Measurements from ENCODE around the gene CSH1.
"Not testable (repeated sequence)": the region's sequence is repeated elsewhere in the genome, so short reads cannot be mapped to it uniquely, and the experiment has no call there.

CSH1 gene

GRCh38 chr17:63881935-63882601 is 14.3 kb downstream of the CSH1 start, which contains the start of gene GH2:
GH2 (minus strand) TSS chr17:63881944; CDS start chr17:63881801, 143 bp downstream.
- Histone ChIP-seq H3K36me3 (ENCODE audit: control insufficient read depth, insufficient read depth, low read length) (no peaks in the 10 kb centered on the region), H3K4me2 (ENCODE audit: low read length) (no peak within 1 kb of the TSS), H3K4me3 (ENCODE audit: low read depth, low read length) (no peak within 1 kb of the TSS), H3K27ac (no peak within 1 kb of the TSS), H3K9ac (no peak within 1 kb of the TSS), H2AFZ (peak within 1 kb of the TSS; percentile 47), H3K27me3 (ENCODE audit: control insufficient read depth, insufficient read depth, low read length) (no peaks in the 10 kb centered on the region), H3K9me3 (ENCODE audit: control insufficient read depth, low read length) (no peaks in the 10 kb centered on the region), H3K79me2 (no peaks in the 10 kb centered on the region), H3K4me1 (no peaks in the 10 kb centered on the region)
- peak; percentile 54 for TF ChIP-seq CTCF (IDR thresholded peaks at IDR 0.05)

- H3K4me2 ChIP-seq (ENCODE audit: low read length); H3K4me1 ChIP-seq; H3K79me2 ChIP-seq; H3K27me3 ChIP-seq (ENCODE audit: control insufficient read depth, insufficient read depth, low read length); H3K4me3 ChIP-seq (ENCODE audit: low read depth, low read length); H3K27ac ChIP-seq; H3K36me3 ChIP-seq (ENCODE audit: control insufficient read depth, insufficient read depth, low read length); H3K9me3 ChIP-seq (ENCODE audit: control insufficient read depth, low read length); H3K9ac ChIP-seq: not testable (repeated sequence)
- peak overlapping the region; percentile 47 for H2AFZ ChIP-seq
Measured at GRCh38 chr17:63881337-63881736, 15.0 kb downstream of the CSH1 start.

- no peaks in the 10 kb centered on the region for H3K27me3 ChIP-seq (ENCODE audit: control insufficient read depth, insufficient read depth, low read length)
- no peaks in the 10 kb centered on the region for H3K9me3 ChIP-seq (ENCODE audit: control insufficient read depth, low read length)
- no peak overlapping the region for H3K27ac ChIP-seq
- no peaks in the 10 kb centered on the region for H3K36me3 ChIP-seq (ENCODE audit: control insufficient read depth, insufficient read depth, low read length)
- no peaks in the 10 kb centered on the region for H3K79me2 ChIP-seq
- H3K4me3 ChIP-seq (ENCODE audit: low read depth, low read length): no peak overlapping the region
- H3K4me2 ChIP-seq (ENCODE audit: low read length): no peak overlapping the region
- no peaks in the 10 kb centered on the region for H3K4me1 ChIP-seq
- no peak overlapping the region for H3K9ac ChIP-seq
- H2AFZ ChIP-seq: no peak overlapping the region
- no peak for TF ChIP-seq CTCF (IDR thresholded peaks at IDR 0.05)
Measured at GRCh38 chr17:63880706-63881105, 15.7 kb downstream of the CSH1 start.

GRCh38 chr17:63878413-63878812 is 18.0 kb downstream of the CSH1 start:
- H2AFZ ChIP-seq; H3K4me2 ChIP-seq (ENCODE audit: low read length); H3K36me3 ChIP-seq (ENCODE audit: control insufficient read depth, insufficient read depth, low read length); H3K79me2 ChIP-seq; H3K27me3 ChIP-seq (ENCODE audit: control insufficient read depth, insufficient read depth, low read length); H3K4me3 ChIP-seq (ENCODE audit: low read depth, low read length); H3K27ac ChIP-seq; H3K9me3 ChIP-seq (ENCODE audit: control insufficient read depth, low read length); H3K9ac ChIP-seq; H3K4me1 ChIP-seq: not testable (repeated sequence)

GRCh38 chr17:63874693-63875092 is 21.7 kb downstream of the CSH1 start:
- not testable (repeated sequence) for H3K9me3 ChIP-seq (ENCODE audit: control insufficient read depth, low read length); H2AFZ ChIP-seq; H3K36me3 ChIP-seq (ENCODE audit: control insufficient read depth, insufficient read depth, low read length)

GRCh38 chr17:63874061-63874626 is 22.2 kb downstream of the CSH1 start:
- H3K4me3 ChIP-seq (ENCODE audit: low read depth, low read length); H3K4me2 ChIP-seq (ENCODE audit: low read length); H3K27ac ChIP-seq; H3K36me3 ChIP-seq (ENCODE audit: control insufficient read depth, insufficient read depth, low read length); H3K27me3 ChIP-seq (ENCODE audit: control insufficient read depth, insufficient read depth, low read length); H3K4me1 ChIP-seq; H3K9ac ChIP-seq; H2AFZ ChIP-seq; H3K79me2 ChIP-seq; H3K9me3 ChIP-seq (ENCODE audit: control insufficient read depth, low read length): not testable (repeated sequence)

More at GRCh38 chr17:63874693-63875092, 21.7 kb downstream of the CSH1 start:
- not testable (repeated sequence) for H3K4me3 ChIP-seq (ENCODE audit: low read depth, low read length); H3K79me2 ChIP-seq; H3K4me2 ChIP-seq (ENCODE audit: low read length); H3K9ac ChIP-seq; H3K27me3 ChIP-seq (ENCODE audit: control insufficient read depth, insufficient read depth, low read length); H3K4me1 ChIP-seq; H3K27ac ChIP-seq

- not testable (repeated sequence) for H2AFZ ChIP-seq; H3K4me3 ChIP-seq (ENCODE audit: low read depth, low read length); H3K9ac ChIP-seq; H3K27ac ChIP-seq; H3K27me3 ChIP-seq (ENCODE audit: control insufficient read depth, insufficient read depth, low read length); H3K4me1 ChIP-seq; H3K9me3 ChIP-seq (ENCODE audit: control insufficient read depth, low read length); H3K36me3 ChIP-seq (ENCODE audit: control insufficient read depth, insufficient read depth, low read length); H3K79me2 ChIP-seq; H3K4me2 ChIP-seq (ENCODE audit: low read length)
Measured at GRCh38 chr17:63873577-63873976, 22.8 kb downstream of the CSH1 start, which contains the start of gene CSH2. CSH2 (minus strand) TSS chr17:63873677; CDS start chr17:63873614, 63 bp downstream.

- H3K4me3 ChIP-seq (ENCODE audit: low read depth, low read length); H3K4me1 ChIP-seq; H3K27me3 ChIP-seq (ENCODE audit: control insufficient read depth, insufficient read depth, low read length); H3K79me2 ChIP-seq; H3K9ac ChIP-seq; H3K36me3 ChIP-seq (ENCODE audit: control insufficient read depth, insufficient read depth, low read length); H3K4me2 ChIP-seq (ENCODE audit: low read length); H3K9me3 ChIP-seq (ENCODE audit: control insufficient read depth, low read length): not testable (repeated sequence)
- Histone ChIP-seq H3K27ac (peak overlapping the region; percentile 24), H2AFZ (peak overlapping the region; percentile 69)
Measured at GRCh38 chr17:63871646-63872365, 24.6 kb downstream of the CSH1 start.

- H3K9me3 ChIP-seq (ENCODE audit: control insufficient read depth, low read length); H3K79me2 ChIP-seq; H3K9ac ChIP-seq; H2AFZ ChIP-seq; H3K4me1 ChIP-seq; H3K27ac ChIP-seq; H3K4me2 ChIP-seq (ENCODE audit: low read length); H3K27me3 ChIP-seq (ENCODE audit: control insufficient read depth, insufficient read depth, low read length); H3K4me3 ChIP-seq (ENCODE audit: low read depth, low read length); H3K36me3 ChIP-seq (ENCODE audit: control insufficient read depth, insufficient read depth, low read length): not testable (repeated sequence)
Measured at GRCh38 chr17:63870292-63870665, 26.1 kb downstream of the CSH1 start.
